22Rv1 (cell line): ENCODE measurements around the gene RPGRIP1L.

Source experiments
- CTCF ChIP-seq: fragments of 450-650 bp; IDR thresholded peaks from 2 replicates; pipeline ENCODE4 v1.5.1; 2017; ENCODE audit warnings: mild to moderate bottlenecking
- ZFX ChIP-seq: fragments of 450-650 bp; IDR thresholded peaks from 2 replicates; pipeline ENCODE4 v1.6.1; 2017; ENCODE audit warnings: antibody characterized with exemption, borderline replicate concordance

- no peak for TF ChIP-seq CTCF
- no peak for TF ChIP-seq ZFX
Observed at GRCh38 chr16:53612003-53612402, 91.7 kb downstream of the RPGRIP1L start.
